HG03342 (cell line): ENCODE measurements around the gene CCDC184.
"Not testable (repeated sequence)": the region's sequence is repeated elsewhere in the genome, so short reads cannot be mapped to it uniquely, and the experiment has no call there.

ENCODE experiments used
- ATAC-seq: cut with Tn5 transposase; IDR thresholded peaks from one replicate; pipeline ENCODE4 v1.9.1; 2021; ENCODE audit warnings: mild to moderate bottlenecking, moderate library complexity; ENCODE audit not compliant: unreplicated experiment

Gene CCDC184

DNA sequence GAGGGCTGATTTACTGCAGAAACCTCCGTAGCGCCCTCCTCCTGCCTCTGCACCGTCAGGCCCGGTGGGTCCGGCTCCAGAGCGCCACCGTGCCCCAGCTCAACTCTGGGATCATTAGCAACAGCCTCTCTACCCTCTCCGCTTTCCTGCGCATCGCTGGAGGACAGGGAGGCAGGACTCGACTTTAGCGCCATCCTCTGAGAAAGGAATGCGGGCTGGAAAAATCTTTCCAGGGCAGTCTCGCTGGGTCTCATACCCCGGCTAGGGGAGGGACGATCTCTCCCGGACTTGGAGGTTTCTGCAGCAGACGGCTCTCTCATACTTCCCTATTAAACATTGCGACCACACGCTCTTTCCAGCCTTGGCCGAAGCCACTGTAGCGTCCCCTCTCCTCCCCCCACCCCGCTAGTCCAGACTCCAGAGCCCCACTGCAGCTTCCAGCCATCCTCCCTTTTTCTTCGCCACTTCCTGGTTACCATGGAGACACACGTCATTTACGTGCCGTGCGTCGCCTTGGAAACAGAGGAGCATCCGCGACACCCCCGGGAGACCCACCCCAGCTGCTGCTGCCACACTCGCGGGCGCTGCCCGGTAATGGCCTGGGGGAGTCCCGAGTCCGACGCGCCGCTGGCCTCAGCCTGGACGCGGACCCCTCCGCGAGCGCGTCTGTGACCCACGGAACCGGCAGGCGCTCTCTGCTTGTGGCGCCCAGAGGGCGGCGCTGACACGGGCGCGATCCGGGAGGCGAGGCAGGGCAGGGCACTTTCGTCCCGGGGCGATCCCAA, at the start of gene CCDC184:
TSS of gene CCDC184 (plus strand) at position 554 of the 785 bp plus-strand sequence. CDS start 479 bp downstream, outside the sequence.
- ATAC-seq: peak; percentile 56

DNA sequence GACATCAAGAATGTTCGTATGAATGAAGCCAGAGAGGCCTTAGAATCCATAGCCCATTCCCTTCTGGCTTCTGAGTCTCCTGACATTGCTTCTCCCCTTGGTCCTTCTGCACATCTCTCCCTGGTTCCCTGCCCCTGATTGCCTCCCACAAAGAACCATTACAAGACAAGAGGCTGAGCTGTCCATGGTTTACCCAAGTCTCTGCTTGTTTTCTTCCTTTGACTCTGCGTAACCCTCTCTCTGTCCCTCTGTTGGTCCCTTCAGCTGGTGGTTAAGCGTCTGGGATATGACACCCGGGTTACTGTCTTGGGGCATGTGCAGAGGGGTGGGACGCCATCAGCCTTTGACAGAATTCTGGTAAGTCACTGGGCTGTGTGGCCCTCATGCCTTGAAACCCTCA, 48.4 kb upstream of the CCDC184 start:
- no peak for ATAC-seq

DNA sequence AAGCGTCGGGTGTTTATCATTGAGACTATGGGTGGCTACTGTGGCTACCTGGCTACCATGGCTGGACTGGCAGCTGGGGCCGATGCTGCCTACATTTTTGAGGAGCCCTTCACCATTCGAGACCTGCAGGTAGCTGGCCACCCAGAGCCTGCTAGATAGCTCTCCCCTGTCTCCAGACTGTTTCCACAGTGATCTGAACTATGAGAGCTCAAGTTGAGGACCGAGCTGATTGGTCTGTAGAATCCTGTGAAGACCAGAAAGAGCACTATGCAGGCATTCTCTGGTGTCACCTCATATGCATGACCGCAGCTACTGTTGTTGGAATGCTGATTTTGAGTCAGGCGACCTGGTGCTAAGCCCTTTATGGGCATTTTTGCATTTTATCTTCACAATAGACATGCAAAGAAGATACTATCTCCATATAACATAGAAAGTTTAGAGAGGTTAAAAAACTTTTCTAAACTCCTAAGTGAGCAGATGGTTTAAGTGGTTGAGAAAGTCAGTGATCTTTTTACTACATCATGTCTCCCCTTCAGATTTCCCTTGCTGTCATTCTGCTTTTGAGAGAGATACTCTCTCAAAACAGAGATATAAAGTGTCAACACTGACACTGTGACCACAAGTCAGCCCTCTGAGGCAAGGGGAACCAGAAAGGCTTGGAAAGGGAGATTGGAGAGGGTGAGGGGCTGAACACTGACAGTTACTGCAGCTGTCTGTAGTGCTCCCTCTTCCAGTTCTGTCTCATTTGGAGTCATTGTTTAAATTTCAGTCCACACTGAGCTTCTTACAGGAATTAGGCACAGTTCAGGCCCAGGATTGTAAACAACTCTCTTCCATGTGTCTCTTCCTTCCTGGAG, 40.4 kb upstream of the CCDC184 start:
- no peak for ATAC-seq

DNA sequence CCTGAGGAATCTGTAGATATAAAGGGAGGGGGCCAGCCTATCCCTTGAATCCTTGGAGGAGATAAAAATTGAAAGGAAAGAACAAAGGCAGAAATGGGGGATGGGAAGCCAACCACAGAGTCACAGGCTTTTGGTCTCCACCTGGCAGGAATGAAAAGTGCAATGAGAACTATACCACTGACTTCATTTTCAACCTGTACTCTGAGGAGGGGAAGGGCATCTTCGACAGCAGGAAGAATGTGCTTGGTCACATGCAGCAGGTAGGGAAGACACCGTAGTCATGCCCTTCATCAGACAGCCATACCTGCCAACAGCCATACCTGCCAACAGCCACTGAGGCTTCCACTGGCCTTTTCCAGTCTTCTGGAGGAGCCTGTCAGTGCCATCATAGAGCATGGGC, 39.5 kb upstream of the CCDC184 start:
- no peak for ATAC-seq

DNA sequence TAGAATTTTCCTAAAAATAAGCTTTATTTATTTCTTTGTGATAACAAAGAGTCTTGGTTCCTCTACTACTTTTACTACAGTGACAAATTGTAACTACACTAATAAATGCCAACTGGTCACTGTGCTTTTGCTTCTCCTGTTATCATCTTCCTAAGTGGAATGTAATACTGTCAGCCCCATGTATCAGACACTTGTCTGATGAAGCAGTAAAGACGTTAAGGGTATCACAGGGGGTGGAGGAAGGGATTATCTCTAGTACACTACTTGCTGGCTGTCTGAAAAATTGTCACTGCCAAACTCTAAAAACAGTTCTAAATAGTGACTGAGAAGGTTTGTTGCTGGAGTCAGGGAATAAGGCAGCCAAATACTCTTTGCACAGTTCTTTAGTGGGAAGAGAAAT, 37.5 kb upstream of the CCDC184 start:
- no peak for ATAC-seq

DNA sequence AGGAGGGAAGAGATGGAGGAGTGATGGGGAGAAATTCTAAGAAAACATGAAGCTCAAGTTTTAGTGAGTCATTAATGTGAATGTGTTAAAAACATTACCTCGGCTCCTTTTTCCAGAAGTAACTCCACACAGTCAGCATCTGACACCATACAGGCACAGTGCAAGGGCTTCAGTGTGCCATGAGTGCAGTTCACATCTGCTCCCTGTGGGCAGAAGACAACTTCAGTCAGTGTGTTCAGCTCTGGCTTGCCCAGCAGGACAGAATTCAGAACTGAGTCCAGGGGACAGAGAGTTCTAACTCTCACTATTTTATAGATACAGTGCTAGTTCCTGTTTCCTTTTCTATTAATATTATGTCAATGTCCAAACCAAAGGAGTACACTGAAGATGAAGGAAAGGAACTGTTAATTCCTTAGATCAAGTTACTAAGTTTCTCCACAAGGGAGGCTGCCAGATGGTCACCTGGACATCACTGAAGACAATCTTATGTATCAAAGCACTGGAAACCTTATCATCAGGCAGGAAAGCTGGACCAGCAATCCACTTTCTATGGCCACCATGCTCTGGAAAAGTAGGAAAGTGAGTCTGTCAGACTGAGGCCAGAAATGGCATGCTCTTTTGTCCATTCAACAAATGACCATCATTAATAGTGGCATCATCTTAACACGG, 32.2 kb upstream of the CCDC184 start:
- no peak for ATAC-seq

DNA sequence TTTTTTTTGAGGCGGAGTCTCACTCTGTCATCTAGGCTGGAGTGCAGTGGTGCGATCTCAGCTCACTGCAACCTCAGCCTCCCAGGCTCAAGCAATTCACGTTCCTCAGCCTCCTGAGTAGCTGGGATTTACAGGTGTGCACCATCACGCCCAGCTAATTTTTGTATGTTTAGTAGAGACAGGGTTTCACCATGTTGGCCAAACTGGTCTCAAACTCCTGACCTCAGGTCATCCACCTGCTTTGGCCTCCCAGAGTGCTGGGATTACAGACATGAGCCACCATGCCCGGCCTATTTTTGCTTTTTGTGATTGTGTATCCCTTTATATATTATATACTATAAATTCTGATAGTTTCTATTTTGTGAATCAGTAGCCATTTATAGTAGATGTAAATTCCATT, 27.7 kb upstream of the CCDC184 start:
- ATAC-seq: not testable (repeated sequence)

DNA sequence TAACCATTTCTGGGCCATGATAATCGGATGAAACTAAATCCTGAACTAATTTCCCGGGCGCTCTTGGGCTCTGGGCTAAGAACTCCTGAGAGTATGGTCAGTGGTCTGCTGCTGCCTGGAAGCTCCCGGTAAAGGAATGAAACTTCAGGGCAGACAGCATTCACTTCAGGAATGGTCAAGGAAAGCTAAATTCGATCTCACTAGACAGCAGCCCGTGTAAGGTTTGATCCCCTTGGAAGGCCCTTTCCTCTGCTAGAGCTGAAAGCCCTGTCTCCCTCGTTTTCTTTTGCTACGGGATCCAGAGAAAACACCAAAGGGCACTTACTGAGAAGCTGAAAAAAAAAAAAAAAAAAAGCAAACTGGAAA, 26.8 kb upstream of the CCDC184 start:
- no peak for ATAC-seq

DNA sequence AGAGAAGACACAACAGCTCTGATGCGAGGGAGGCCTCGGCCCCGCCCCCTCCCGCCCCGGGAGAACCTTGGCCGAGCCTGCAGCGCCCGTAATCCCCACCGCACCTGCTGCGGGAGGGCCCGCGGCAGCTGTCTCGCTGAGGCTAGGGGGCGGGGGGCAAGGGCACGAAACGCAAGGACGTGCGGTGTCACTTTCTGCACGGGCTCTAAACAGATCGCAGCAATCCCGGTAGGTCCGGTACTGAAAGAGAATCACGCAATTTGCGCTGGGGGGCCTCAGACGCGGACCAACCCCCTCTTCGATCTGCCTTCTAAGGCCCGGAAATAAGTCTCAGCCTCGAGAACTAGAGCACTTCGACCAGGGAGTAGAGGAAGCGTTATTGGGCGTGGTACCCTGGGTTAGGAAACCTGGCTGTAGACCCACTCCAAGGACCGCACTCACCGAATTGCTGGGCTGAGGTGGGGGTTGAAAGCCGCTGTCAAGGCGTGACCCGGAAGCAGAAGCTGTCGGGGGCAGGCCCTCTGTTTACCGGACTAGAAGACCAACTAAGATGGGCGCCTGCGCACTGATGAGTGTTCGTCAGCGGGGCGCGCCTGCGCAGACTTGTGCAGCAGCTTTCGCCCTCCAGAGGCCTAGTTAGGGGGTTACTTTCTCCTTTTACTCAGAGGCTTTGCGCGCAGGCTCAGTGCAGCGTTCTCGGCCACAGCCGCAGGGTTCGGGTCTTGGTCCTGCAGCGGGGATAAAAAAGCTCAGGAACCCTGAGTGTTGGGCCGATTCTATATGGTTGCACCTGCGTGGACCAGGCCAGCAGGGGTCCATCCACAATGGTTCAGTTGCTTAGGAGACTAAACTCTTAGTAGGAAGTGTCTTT, 26.2 kb upstream of the CCDC184 start, which contains the start of gene ASB8:
TSS of gene ASB8 (minus strand) at position 498 of the 871 bp plus-strand sequence. CDS start 4,019 bp downstream, outside the sequence.
- peak; percentile 88 for ATAC-seq

DNA sequence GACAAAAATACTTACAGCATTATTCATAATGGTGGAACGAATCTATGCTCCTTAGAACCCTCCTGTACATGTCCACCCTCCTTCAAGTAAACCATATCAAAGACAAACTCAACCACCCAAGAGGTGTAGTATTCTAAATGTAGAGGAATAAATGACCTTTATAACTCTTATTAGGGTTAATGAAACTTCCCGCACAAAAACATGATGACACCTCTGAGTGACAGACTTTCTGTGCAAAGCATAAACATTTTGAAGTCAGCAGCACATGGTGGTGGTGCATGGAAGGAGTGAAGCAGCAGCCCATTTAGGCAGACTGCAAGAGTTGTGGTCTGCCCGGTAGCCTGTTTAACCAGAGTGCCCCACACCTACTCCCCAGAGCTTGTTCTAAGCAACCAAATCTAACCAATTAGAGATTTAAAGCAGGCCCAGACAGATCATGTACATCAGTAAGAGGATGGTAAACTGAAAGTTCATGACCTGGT, 25.5 kb upstream of the CCDC184 start:
- no peak for ATAC-seq

DNA sequence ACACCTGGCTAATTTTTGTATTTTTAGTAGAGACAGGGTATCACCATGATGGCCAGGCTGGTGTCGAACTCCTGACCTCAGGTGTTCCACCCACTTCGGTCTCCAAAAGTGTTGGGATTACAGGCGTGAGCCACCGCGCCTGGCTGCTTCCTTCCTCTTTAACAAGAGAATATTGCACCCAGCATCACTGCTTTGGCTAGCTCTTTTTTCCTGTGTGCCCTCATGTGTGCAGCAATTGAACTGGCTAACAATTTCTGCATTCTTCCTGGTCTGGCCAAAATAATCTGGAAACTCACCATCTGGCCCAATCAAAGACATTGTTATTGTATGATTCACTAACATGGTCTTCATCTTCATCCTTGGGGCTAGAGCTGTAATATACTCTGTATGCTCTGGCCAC, 23.4 kb upstream of the CCDC184 start:
- ATAC-seq: no peak

DNA sequence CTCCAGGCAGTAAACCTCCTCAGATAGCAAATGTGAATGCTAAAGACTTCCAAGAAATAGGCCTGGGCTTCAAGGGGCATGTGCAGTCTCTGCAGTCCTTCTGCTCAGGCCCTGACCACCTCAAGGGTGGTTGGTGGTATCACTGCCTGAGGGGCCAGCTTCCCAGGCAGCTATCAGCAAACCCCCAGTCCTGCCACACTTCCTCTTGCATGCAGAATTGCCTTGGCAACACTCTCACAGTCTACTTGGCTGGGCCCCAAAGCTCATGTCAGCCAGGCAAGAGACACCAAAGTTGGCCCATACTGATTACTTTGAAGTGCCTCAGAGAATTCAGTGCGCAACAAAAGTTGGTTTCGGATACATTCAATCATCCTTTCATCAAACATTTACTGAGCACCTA, 22.6 kb upstream of the CCDC184 start:
- ATAC-seq: no peak

DNA sequence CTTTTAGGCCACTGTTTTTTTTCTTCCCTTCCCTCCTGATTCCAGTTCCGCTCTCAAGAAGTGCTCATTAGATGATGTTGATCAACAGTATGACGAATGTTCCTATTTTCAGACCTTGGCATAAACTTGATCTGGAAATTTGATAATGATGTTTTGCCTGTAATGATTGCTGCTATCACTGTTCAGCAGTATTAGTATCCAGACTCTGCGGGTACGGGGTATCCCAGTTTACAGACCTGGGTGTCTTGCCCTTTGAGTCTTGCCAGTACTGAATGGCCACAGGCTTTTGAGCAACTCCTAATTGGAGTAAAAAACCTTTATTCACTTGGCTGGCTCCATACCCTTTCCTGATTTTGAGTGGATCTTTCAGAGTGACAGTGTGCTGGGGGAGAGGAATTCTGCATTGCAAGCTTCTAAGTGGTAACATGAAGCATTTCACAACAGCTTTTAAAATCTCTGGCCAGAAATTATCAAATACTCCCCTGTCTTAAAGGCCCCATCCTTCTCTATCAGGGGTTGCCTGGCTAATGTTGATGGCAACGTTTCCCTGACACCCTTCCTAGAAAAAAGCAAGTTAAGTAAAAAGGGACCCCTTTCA, 20.2 kb upstream of the CCDC184 start:
- no peak for ATAC-seq

DNA sequence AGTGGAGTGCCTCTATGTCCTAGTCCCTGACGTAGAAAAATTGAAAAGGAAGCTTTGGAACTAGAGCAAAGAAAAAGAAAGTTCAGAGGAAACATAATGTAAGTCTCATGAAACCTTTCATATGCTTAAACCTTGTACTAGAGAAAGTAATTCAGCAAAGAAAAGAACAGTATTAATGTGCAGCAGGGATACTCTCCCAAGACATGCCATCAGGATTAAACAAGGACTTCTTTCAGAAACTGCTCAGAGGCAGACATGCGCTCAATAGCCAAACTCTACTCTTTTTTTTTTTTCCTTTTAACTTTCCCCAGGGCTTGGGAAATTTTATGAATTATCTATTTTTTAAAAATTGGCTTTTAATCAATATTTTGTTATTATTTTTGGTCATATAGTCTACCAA, 19.0 kb upstream of the CCDC184 start:
- no peak for ATAC-seq

DNA sequence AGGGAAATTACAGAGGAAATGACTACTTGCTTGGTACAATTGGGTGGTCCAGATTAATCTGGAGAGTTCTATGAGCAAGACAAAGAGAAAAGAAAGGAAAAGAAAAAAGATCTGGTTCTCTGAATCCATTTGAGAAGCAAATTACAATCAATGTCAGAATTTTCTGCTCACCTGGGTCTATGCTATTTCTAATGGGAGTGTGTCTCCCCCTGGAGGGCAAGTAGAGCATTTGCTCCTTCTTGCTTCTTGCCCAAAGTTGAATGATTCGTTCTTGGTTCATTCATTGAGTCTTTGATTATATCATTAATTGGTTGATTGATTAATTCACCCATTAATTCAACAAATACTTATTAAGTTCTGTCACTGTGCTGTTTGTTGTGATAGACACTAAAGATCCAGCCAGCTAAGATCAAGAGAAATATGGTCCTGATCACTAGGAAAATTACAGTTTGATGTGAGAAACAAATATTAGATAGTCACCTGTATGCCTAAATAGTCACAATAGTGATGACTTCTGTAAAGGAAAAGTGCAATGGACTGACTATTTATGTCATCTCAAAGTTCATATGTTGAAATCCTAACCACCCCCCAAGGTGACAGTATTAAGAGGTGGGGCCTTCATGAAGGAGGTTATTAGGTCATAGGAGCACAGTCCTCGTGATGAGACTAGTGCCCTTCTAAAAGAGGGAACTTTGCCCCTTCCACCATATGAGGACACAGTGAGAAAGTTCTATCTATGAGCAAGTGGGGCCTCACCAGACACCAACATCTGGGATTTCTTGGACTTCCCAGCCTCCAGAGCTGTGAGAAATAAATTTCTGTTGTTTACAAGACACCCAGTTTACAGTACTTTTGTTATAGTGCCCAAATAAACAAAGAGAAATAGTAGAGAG, 18.1 kb upstream of the CCDC184 start:
- ATAC-seq: no peak

DNA sequence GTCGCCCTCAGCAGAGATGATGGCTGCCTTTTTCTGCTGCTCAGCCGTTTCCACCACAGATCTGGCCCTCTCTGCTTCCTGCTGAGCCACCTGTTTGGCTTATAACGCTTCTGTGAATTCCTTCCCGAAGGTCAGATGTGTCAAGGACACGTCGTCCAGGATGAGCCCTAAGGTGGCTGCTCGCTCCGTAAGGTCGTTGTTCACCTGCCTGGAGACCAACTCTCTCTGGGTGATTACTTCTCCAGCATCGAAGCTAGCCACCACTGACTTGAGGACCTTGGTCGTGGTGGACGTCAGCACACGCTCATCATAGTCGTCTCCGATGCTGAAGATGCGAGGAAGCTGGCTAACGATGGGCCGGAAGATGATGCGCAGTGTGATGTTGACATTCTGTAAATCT, 14.4 kb upstream of the CCDC184 start:
- ATAC-seq: no peak

DNA sequence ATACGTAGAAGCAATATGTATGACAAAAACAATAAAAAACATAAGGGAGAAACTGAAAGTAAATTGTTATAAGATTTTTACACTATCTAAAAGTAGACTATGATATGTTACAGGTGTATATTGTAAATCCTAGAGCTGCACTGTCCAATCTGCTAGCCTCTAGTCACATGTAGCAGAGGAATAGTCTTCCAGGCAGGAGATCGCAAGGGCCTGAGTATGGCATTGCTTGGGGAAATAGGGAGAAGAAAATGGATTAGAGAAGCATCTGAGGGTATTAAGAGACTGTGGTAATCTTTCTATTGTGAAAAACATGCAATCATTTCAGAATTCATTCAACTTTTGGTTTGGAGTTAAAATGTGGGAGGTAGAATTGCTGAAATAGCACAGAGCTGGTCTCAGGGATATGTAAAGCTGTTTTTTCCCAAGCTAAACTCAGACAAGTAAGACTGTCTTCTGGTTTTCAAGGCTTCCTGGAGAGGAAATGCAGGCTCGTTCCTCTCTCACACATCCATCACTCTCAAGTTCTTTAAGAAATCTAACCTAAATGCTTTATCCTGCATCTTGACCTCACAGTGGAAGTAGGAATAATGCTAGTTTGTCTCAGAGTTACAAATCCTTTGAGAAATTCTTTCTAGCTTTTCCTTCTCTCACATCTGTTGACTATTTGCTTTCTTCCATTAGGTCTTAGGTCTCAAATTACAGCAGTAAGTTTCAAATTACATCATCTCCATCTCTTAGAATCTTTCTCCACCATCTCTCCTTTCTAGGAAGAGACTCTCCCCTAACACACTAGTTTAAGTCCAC, 7.6 kb upstream of the CCDC184 start:
- no peak for ATAC-seq

DNA sequence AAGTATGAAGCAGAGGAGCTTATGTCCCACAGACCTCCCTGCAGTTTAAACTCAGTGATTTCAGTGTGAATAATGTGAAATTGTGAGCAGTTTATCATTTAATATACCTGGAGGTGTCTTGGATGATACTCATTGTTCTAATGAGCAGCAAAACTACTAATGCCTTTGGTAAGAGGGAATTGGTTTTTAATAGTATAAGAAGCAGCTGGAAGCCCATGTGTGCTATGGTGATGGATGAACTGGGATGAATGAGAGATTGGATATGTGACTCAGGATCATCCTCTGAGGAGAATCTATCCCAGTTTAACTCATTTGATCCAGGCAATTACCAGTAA, 7.1 kb upstream of the CCDC184 start:
- ATAC-seq: no peak
